A172 (cell line): ENCODE measurements around the gene ACOX2. TPM values are rescaled to one million over a fixed set of nuclear protein-coding genes. Genes with fewer than 3 reads are reported as not detected.
A peak's percentile ranks its signal among the peaks of the same experiment; 100 is the strongest.

ENCODE experiments used
- DNase-seq: peaks from one replicate; pipeline ENCODE4 v3.0.0-alpha.2; 2015; ENCODE audit warnings: low spot score
- total RNA-seq: library from RNA; depleted of rRNA; stranded (reverse); fragments of >200 nt; shearing (Covaris generic); gene quantifications from 2 replicates; pipeline ENCODE4 v1.2.3, GENCODE V29; 2014; rRNA removed

The ACOX2 gene
- total RNA-seq, 1 experiment from 2014 or later = 5.4 TPM

DNA sequence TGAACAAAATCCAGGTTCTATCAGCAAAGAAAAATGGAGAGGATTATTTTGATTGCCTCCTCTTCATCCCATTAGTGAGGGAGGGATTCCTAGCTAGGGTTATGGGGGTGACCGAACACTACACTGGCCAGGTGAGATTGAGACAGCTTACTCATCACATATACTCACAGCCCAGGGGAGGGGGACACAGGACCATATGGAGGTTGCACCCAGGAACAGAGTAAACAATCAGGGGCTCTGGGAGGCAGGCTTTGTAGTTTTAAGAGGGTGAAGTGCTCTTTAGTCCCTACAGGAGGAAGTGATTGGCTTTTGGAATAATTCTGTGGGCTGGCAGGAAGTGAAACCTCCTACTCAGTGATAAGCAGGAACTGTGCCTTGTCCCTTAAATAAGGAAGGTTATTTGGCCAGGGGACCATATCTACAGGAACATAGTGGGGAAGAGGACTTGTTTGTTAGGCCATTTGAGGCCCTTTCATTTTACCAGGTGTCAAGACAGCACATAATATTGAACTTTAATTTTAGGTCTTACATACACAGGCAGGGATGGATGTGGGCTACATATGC, 62.6 kb downstream of the ACOX2 start:
- DNase-seq = no peak

DNA sequence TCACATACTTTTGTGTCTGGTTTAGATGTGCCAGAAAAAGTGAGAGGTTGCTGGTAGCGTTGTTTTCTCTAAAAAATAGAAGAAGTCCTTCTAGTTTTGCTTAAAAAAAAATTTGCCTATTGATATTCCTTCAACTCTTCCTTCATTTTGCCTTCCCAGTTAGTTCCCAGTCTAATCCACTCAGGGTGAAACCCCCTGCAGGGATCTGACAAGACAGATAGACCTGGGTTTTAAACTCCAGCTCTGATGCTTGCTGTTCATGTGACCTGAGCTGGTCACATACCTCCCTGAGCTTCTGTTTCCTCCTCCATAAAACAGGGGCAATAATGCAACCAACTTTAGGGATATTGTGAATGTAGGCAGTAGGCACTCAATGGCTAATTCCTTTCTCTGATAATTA, 63.7 kb downstream of the ACOX2 start:
- no peak for DNase-seq

DNA sequence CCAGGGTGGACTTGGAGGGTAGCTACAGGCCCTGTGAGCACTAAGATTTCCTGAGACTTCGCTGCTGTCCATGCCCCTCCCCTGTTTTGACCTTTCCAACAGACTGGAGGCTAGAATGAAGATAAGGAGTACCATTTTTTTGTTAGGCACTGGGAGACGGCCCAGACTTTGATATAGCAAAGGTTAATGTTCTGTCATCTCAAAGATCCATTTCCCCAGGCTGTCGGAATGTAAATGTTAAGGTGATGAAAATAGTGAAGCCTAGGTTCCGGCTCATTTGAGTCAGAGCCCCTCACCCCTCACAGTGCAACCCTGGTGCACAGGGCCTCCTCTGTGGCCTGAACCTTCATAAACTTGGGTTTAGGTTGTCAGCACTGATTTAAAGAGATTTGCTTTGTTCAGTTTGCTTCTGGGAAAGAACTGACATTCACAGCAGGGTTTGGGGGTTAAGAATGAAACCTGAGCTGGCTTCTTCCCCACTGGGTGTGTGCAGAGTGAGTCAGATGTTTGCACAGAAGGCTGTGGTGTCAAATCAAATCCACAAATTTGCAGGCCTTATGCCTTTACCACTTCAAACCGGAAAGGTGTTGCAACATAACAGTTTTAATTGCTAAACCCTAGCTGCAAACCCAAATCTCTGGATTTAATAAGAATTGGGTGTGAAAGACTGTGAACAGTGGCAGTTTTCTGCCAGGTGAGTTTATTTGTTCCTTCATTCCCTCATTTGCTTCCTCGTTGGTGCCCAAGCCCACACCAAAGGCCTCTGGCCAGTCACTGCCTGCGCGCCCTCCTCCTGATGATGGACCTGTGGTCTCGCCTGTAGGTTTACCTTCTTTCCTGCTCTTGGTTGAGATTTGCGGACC, 65.7 kb downstream of the ACOX2 start:
- DNase-seq = peak; percentile 95

DNA sequence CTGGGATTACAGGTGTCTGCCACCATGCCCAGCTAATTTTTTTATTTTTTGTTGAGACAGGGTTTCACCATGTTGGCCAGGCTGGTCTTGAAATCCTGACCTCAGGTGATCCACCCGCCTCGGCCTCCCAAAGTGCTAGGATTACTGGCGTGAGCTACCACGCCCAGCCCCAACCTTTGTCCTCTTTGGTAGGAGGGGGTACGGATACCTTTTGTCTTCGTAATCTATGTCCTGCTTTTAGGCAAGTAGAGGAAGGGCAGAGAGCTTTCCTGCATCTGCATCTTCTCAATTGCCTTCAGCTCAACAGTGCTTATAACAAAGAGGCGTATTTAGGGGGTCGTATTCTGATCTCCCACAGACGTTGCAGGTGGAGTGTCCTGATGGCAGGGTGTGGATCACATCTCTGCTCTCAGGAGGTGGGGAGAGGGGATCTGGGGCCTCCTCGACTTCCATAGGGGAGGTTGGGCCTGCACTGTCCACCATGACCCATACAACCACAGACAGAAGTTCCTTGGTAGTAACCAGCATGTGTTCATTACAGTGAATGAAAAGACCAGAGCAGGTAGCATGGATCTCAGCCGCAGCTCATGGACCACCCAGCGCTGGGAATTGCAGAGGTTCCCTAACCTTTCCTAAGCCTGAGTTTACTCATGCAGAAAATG, 66.5 kb downstream of the ACOX2 start:
- DNase-seq = no peak

DNA sequence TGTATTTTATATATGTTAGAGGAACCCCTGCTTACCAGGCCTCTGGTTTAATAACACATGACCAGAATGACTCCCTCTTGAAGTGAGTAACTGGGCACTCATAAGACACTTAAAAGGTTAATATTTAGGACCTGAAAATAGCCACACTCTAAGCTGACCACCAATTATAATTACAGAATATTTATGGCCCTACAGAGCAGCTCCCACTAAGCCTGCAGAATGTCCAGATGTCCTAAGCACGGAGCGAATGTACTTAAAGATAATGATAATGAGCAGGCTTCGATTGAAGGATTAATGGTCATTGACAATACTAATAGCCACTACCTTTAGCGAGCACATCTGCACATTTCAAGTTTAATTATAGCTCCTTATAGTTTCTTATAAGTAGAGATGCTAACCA, 67.9 kb downstream of the ACOX2 start:
- no peak for DNase-seq

DNA sequence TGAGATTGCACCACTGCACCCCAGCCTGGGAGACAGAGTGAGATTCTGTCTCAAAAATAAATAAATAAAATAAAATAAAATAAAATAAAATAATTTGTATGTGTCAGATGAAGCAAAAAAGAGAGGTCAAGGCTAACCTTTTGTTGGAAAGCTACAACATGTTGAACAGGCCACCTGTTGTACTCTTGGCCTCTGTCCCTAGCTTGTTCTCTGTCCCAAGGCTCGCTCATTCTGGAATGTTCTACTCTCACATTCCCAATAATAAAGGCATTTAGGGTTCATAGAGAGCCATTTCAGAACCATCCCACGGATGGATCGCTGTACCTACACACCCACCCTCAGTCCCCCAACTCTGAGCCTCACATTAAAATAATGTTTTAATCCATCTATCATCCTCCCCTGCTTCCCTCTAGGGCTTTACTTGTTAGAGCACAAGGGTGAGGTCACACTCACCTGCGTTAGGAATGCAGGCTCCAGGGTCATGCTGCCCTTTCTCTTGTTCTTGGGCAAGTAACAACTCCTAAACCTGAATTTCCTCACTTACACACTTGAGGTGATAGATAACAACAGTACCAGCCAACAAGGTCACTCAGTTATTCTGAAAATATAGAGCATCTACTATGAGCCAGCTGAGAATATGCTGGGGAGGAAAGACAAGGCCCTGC, 70.0 kb downstream of the ACOX2 start:
- DNase-seq = no peak

DNA sequence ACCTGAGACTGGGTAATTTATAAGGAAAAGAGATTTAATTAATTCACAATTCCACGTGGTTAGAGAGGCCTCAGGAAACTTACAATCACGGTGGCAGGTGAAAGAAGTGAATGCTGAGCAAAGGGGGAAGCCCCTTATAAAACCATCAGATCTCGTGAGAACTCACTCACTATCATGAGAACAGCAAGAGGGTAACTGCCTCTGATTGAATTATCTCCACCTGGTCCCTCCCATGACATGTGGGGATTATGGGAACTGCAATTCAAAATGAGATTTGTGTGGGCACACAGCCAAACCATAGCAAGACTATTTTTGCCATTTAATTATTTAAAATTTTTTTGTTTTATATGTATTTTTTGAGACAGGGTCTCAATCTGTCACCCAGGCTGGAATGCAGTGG, 72.1 kb downstream of the ACOX2 start:
- DNase-seq = no peak

DNA sequence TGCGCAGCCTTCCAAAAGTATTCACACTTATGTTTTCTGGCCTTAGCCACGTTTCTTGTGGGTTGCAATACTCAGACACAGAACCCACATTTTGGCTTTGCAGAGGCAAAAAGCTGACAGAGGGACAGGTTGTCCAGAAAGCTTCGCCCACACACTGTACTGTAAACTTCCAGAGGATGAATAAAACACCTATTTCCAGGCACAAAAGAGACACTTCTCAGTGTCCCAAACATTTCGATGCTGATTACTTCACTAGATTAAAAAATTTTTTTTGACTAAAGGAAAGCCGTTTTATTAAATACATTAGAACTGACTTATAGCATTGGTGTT, 73.1 kb downstream of the ACOX2 start:
- no peak for DNase-seq

DNA sequence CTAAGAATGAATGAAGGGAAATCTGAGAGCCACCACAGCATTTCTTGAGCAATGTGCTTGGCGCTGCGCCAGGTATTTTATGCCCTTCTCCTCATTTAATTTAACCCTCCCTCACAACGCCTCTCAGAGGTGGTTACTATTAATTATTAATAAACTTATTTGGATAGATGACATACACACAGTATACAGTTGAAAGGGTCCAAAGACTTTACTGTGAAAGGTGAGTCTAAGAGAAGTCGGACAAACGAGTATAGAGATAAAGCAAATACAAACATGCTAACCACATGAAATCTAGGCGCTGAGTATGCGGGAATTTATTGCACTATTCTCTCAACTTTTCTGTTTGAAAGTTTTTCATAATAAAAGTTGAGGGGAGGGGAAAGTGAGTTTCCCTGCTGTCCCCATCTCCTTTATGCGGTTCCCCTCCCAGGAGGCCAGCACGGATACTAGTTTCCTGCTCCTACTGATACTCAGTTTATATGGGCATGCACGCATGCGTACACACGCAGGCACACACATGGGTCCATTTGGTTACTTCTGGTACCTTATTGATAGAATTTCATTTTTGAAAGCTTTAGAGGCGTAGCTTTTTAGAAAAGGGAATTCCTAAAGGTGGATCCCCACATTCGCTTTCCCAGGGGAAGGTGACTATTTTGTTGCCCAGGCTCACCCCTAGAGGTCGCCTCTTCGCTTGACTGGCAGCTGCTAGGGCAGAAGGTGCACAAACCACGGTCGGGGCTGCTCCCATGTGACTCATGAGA, 73.6 kb downstream of the ACOX2 start:
- DNase-seq = peak; percentile 80

DNA sequence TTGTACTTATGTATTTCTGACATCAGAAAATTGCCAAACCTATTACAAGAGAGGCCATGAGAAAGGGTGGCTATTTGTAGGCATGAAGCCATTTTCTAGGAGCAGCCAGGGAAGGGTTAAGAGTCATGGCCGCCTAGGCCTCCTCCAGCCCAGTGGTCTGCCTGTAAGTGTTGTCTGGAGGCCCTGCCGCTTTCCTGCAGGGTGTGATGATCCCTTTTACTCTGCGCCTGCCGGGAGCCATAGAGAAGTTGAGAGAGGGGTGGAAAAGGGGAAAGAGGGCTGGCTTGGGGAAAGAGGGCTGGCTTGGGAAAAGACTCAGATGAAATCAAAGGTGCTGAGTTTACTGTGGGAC, 74.2 kb downstream of the ACOX2 start:
- DNase-seq = no peak

DNA sequence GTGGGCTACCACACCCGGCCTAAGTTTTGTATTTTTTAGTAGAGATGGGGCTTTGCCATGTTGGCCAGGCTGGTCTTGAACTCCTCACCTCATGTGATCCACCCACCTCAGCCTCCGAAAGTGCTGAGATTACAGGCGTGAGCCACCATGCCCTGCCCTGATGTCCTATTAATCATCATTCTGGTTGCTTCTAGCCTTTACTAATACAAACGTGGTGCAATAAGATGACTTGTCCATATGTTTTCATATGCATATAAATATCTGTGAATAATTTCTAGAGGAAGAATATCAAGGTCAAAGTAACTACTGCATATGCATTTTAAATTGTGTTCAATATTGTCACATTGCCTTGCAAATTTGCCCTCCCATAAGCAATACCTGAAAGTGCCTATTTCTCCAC, 77.8 kb downstream of the ACOX2 start:
- DNase-seq = no peak

Other genes starting within 250 kb of the ACOX2 start
- gene RPP14, start 230.9 kb downstream of the ACOX2 start, total RNA-seq = 13.0 and 19.5 TPM in 2 replicates
- 6.2 TPM in 2 replicates for gene HTD2, start 230.7 kb downstream of the ACOX2 start, total RNA-seq
- gene PXK, start 204.3 kb downstream of the ACOX2 start, total RNA-seq = 9.3 and 15.2 TPM in 2 replicates
- gene PDHB, start 103.4 kb downstream of the ACOX2 start, total RNA-seq = 141 and 170 TPM in 2 replicates
- gene KCTD6, start 45.1 kb downstream of the ACOX2 start, total RNA-seq = 6.4 and 9.1 TPM in 2 replicates
- not detected in 2 replicates for gene FAM107A, start 40.2 kb upstream of the ACOX2 start, total RNA-seq
- gene FAM3D, start 129.6 kb upstream of the ACOX2 start, total RNA-seq = not detected in 2 replicates